Activated CD8-positive, alpha-beta T cell treated with anti-CD3 and anti-CD28 coated beads, Interleukin-2, amount 10 ng/mL, durations not matched to agents 7 days and 5 days (primary cell): ENCODE measurements around the gene APLN. TPM values are rescaled to one million over a fixed set of nuclear protein-coding genes. Genes with fewer than 3 reads are reported as not detected.

Source experiments
- ATAC-seq: fragments of 150-1000 bp; cut with Tn5 transposase; one replicate; pipeline ENCODE4 v1.10.0; 2021; ENCODE audit warnings: moderate library complexity
- CTCF ChIA-PET: fragments of 350-600 bp; sonication (Branson Sonifier 250); formaldehyde crosslinking; loops from one replicate; lab custom pipeline; 2021; ENCODE audit warnings: antibody characterized with exemption; lab: Charles Lee
- POLR2A ChIA-PET: fragments of 350-600 bp; sonication (Branson Sonifier 250); formaldehyde crosslinking; loops from one replicate; lab custom pipeline; 2021; ENCODE audit warnings: antibody characterized with exemption; lab: Charles Lee
- DNase-seq: peaks from one replicate; pipeline ENCODE4 v3.0.0-alpha.2; 2020
- H3K27ac Mint-ChIP-seq: one replicate; pipeline ENCODE4 v1.8.0; 2021; ENCODE audit warnings: mild to moderate bottlenecking, mixed read lengths
- H3K27me3 Mint-ChIP-seq: one replicate; pipeline ENCODE4 v1.8.0; 2021; ENCODE audit warnings: low read depth, mixed read lengths
- H3K36me3 Mint-ChIP-seq: one replicate; pipeline ENCODE4 v1.8.0; 2021; ENCODE audit warnings: low read depth, mixed read lengths
- H3K4me1 Mint-ChIP-seq: one replicate; pipeline ENCODE4 v1.8.0; 2021; ENCODE audit warnings: low read depth, mixed read lengths
- H3K4me3 Mint-ChIP-seq: one replicate; pipeline ENCODE4 v1.8.0; 2021; ENCODE audit warnings: mild to moderate bottlenecking, mixed read lengths
- H3K9me3 Mint-ChIP-seq: one replicate; pipeline ENCODE4 v1.8.0; 2022; ENCODE audit warnings: mixed read lengths; ENCODE audit not compliant: insufficient read depth
- total RNA-seq, 2 experiments: library from RNA; stranded (reverse); gene quantifications; one replicate each; pipeline ENCODE4 v1.2.3, GENCODE V29; 2021

Gene APLN
- total RNA-seq, 2 experiments from 2014 or later: 2.1 to 2.7 TPM

DNA sequence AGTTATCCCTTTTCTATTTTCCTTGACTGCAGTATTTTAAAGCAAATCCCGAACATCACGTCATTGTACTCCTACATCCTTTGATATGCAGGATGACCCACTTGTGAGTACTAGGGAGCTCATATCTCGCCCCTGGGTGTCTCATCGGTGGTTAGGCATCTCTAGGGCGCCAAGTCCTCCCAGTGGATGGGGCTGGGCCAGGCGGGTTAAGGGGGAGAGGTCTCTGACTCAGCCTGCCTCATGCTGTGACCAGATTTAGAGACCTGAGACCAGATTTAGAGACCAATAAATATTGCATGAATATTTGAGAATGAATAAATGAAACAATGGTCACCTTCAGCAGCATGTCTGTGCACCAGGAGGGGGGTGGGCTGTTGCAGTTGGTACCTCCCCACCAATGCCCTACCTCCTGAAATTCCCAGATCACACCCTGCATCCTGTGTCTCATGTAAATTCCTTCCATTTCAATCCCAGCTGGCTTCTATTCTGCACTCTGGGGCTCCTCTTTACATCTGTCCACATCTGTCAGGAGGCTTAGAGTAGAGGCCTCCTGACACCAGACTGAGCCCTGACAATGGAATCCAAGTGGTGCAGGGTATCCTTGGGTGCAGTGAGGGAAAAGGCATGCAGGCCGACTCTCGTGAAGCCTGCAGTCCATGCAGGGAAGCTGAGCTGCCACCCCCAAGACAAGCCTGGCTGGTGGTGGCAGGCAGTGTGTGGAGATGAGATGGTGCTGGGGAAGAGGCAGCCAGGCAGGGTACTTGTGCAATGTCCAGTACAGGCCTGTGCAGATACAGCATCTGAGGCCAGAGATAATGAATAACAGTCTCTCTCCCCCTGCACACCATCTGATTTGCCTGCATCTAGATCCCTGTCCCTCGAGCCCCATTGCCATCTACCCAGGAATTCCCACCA, 5.2 kb downstream of the APLN start:
- Mint-ChIP-seq H3K4me1 (no peaks in the 10 kb centered on the region), H3K36me3 (no peaks in the 10 kb centered on the region), H3K27me3 (peaks cover 7% of the 10 kb centered on the region), H3K27ac (no peak overlapping the region), H3K9me3 (no peaks in the 10 kb centered on the region), H3K4me3 (no peak overlapping the region)
- ChIA-PET POLR2A (no interaction called here), CTCF (no interaction called here)
- ATAC-seq (no peak), DNase-seq (no peak)

DNA sequence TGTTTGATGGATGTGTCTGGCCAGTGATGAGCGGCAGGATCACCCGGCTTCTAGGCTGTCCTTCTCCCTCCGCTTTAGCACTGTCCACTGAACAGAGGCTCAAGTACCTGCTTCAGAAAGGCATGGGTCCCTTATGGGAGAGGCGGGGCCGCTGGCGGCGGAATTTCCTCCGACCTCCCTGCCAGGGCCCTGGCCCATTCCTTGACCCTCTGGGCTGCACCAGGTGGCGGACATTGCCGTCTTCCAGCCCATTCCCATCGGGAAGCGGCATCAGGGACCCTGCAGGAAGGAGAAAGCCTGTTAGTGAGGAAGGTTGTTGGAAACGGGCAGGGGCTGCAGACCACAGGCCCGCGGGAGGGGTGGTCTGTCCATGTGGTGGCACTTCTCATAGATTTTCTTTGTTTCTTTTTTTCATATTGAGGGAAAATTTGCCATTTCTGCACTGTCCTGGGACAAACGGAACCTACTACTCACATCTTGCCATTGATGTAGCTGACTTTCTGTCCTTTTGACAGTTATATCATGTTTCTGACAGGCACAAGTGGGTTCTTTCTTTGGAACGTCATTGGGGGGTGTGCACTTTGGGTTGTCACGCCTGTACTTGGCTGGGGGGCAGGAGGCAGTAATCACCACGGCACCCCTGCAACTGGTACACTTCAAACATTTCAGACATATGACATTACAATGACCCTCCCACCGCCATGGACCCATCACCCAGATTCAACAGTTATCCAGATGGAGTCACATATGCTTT, 6.1 kb downstream of the APLN start:
- Mint-ChIP-seq H3K4me3 (no peak overlapping the region), H3K27me3 (peaks cover 7% of the 10 kb centered on the region), H3K27ac (no peak overlapping the region), H3K4me1 (no peaks in the 10 kb centered on the region), H3K36me3 (no peaks in the 10 kb centered on the region), H3K9me3 (no peaks in the 10 kb centered on the region)
- POLR2A ChIA-PET: no interaction called here
- ATAC-seq: no peak
- DNase-seq: no peak
- CTCF ChIA-PET: no interaction called here

DNA sequence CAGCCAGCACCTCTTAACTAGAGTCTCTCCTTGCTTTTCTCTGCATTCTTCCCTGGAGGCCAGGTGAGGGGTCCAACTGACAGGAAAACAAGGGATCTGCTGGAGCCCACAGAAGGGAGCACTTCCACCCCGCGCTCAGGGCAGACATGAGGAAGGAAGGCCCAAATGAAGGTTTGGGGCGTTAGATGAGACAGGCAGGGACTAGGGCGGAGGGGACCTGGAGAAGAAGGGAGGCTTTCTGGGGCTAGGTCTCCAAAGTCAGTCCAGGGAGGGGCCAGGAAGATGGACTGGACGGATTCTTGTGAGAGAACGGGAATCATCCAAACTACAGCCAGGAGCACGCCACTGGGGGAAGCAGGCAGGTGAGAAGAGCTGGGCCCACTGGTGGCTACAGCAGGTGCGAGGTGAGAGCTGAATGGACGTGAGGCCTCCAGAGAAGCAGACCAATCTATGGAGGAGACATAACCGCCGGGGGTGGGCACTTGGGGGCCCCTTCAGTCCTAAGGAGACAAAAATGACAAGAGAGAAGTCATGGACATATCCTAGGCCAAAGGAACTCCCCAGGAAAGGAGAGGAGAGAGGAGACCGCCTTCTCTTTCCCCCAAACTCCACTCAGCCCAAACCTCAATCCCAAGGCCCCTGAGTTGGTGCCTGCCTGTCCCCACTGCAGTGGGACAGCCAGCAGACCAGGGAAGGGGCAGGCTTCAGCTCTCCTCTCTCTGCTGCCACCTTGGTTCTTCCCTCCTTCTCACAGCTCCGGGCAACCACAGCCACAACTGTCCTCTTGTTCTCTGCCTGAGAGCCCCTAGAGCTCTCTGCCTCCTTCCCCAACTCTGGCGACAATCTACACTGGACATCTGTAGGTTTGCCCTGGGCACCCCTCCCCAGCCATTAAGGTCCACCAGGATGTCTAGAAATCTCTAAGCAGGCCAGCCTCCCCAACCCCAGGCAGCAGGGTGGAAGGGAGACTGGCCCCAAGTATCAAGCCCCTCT, 7.0 kb downstream of the APLN start:
- no peak for ATAC-seq
- Mint-ChIP-seq H3K27me3 (peaks cover 6% of the 10 kb centered on the region), H3K36me3 (no peaks in the 10 kb centered on the region), H3K9me3 (no peaks in the 10 kb centered on the region), H3K4me3 (no peak overlapping the region), H3K4me1 (no peaks in the 10 kb centered on the region), H3K27ac (no peak overlapping the region)
- ChIA-PET POLR2A (no interaction called here), CTCF (no interaction called here)
- no peak for DNase-seq

DNA sequence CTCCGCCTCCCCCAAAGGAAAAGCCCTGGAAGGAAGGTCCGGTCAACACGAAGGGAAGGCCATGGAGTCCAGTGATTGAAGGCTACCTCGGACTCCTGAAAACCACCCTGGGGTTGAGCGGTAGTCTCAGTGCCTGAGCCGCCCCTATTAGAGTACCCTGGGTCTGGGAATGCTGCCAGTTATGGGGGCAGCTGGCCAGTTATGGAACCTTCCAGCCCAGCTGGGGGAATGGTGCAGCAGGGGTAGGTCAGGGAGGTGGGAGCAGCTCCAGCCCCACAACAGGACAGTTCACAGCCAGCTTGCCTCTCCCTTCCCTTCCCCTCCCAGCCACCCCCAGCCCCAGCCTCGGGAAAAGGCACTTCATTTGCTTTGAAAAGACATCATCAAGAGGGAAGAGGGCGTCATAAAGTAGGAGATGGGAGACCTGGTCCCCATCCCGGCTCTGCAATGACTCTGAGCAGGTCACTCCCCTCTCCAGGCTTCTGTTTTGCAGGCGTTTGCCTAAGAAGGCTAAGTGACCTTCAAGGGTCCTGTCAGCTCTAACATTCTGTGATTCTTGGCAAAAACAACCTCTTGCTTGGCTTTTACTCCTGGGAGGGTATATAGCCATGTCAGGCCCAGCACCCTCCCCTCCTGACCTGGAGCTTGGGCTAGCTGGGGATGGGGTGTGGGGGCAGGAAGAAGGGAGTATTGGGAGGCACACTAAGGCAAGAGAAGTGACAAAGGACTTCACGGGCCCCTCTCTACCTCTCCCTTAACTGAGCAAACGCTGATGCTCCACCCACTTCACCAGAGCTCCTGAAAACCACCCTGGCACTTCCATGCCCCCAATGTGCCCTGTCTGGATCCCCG, 8.0 kb downstream of the APLN start:
- CTCF ChIA-PET: no interaction called here
- Mint-ChIP-seq H3K4me1 (no peaks in the 10 kb centered on the region), H3K9me3 (no peaks in the 10 kb centered on the region), H3K36me3 (no peaks in the 10 kb centered on the region), H3K27me3 (peaks cover 4% of the 10 kb centered on the region), H3K27ac (no peak overlapping the region), H3K4me3 (no peak overlapping the region)
- no peak for ATAC-seq
- no peak for DNase-seq
- POLR2A ChIA-PET: no interaction called here

DNA sequence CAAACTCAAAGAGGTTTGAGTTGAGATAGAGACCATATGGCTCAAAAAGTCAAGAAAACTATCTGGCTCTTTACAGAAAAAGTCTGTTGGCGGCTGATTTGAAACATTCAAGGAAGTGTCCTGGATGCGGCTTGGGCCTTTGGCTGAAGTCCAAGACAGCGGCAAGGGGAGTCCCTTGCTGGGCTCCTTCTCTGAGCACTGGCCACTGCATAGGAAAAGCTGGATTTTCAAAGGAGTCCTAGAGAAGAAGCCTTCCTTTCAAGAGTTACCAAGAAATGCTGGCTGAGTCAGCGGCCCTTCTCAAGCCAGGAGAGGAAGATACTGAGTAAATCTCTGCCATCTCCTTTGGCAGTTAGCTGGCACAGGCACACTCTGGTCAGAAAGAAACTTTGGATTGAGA, 12.1 kb downstream of the APLN start:
- CTCF ChIA-PET: no interaction called here
- ATAC-seq (no peak), DNase-seq (no peak)
- Mint-ChIP-seq H3K9me3 (no peaks in the 10 kb centered on the region), H3K27ac (no peak overlapping the region), H3K36me3 (no peaks in the 10 kb centered on the region), H3K4me1 (peaks cover 7% of the 10 kb centered on the region), H3K27me3 (peaks cover 6% of the 10 kb centered on the region), H3K4me3 (no peak overlapping the region)
- POLR2A ChIA-PET: no interaction called here

DNA sequence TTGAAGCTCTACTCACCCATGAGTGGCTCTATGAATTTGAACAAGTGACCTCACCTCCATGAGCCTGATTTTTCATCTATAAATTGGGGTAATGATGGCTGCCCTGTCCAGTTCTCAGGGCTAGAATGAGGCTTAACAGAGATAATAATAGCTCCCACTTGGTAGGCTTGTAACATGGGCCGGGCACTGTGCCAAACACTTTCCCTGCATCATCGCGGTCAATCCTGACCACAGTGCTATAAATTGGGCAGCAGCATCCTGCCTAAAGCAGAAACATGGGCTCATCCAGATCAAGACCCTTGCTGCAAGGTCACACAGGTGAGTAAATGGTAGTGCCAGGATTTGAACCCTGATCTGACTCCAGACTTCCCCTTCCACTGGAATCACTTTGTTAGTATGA, 12.8 kb downstream of the APLN start:
- Mint-ChIP-seq H3K9me3 (no peaks in the 10 kb centered on the region), H3K4me3 (no peak overlapping the region), H3K36me3 (no peaks in the 10 kb centered on the region), H3K27ac (no peak overlapping the region), H3K27me3 (peaks cover 6% of the 10 kb centered on the region), H3K4me1 (peaks cover 12% of the 10 kb centered on the region)
- ATAC-seq (no peak), DNase-seq (no peak)
- CTCF ChIA-PET: interaction anchor here (1.3 kb wide), 1 partner anchor 84 kb away, joined by 7 read pairs; no protein-coding TSS in a partner anchor
- POLR2A ChIA-PET: no interaction called here

DNA sequence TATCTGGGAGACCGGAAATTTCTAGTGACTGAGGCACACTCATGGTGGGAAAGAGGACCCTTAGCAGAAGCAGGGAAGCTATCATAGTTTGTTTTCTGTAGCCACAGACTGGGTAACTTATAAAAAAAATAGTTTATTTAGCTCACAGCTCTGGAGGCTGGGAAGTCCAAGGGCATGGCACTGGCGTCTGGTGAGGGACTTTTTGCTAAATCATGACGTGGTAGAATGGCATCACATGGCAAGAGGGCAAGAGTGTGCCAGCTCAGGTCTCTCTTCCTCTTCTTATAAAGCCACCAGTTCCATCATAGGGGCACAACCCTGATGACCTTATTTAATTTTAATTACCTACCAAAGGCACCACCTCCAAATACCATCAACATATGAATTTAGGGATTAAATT, 13.3 kb downstream of the APLN start:
- Mint-ChIP-seq H3K27me3 (peaks cover 6% of the 10 kb centered on the region), H3K36me3 (no peaks in the 10 kb centered on the region), H3K4me1 (peaks cover 12% of the 10 kb centered on the region), H3K9me3 (no peaks in the 10 kb centered on the region), H3K4me3 (no peak overlapping the region), H3K27ac (no peak overlapping the region)
- ChIA-PET CTCF (interaction anchor here (1.3 kb wide), 1 partner anchor 85 kb away, joined by 7 read pairs; no protein-coding TSS in a partner anchor), POLR2A (no interaction called here)
- ATAC-seq: no peak
- DNase-seq: no peak

DNA sequence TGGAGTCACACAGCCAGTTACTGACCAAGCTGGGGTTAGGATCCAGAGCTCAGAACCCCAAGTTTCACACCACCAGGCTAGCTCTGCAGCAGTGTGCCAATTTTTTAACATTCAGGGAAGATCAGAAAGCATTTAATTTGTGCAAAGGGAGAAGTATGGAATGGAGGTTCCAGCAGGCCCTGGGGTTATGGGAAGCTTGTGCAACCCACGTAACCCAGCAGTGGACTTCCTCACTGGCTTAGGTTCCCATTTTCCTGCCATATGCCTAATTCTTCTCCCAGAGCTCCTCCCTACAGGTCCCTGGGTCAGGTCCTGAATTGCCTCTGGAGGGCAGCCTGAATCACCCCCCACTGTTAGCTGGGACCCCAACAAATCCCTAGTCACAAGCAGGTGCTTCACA, 14.0 kb downstream of the APLN start:
- CTCF ChIA-PET: interaction anchor here (0.8 to 1.7 kb wide), 4 partner anchors 85 to 118 kb away, joined by 3 to 7 read pairs (median 6); no protein-coding TSS in a partner anchor
- Mint-ChIP-seq H3K4me1 (peaks cover 12% of the 10 kb centered on the region), H3K4me3 (no peak overlapping the region), H3K36me3 (no peaks in the 10 kb centered on the region), H3K9me3 (no peaks in the 10 kb centered on the region), H3K27me3 (peaks cover 6% of the 10 kb centered on the region), H3K27ac (no peak overlapping the region)
- POLR2A ChIA-PET: interaction anchor here (1.0 kb wide), 1 partner anchor 141 kb away, joined by 3 read pairs; no protein-coding TSS in a partner anchor
- ATAC-seq (no peak), DNase-seq (no peak)

DNA sequence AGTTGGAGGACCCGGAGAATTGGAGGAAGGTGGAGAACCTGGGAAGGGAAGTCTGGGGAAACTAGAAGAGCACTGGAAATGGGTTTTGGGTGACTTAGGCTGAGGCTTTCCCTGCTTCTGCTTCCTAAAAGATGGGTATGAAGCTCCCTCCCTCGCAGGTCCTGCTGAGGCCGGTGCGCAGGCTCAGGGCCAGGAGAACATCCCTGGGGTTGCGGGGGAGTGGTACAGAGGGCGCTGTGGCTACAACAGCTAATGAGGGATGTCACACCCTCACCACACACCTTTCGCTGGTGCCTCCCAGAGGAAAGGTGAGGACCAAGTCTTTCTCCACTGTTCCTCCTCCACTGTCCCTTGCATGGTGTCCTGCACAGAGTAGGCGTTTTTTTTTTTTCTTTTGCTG, 15.8 kb downstream of the APLN start:
- ATAC-seq: no peak
- Mint-ChIP-seq H3K27me3 (peaks cover 5% of the 10 kb centered on the region), H3K4me3 (no peak overlapping the region), H3K27ac (no peak overlapping the region), H3K9me3 (no peaks in the 10 kb centered on the region), H3K4me1 (peaks cover 12% of the 10 kb centered on the region), H3K36me3 (no peaks in the 10 kb centered on the region)
- CTCF ChIA-PET: interaction anchor here (0.7 to 4.3 kb wide), 6 partner anchors 87 to 422 kb away, joined by 3 to 32 read pairs (median 10); no protein-coding TSS in a partner anchor
- POLR2A ChIA-PET: interaction anchor here (0.6 kb wide), 1 partner anchor 194 kb away, joined by 3 read pairs; no protein-coding TSS in a partner anchor
- no peak for DNase-seq

DNA sequence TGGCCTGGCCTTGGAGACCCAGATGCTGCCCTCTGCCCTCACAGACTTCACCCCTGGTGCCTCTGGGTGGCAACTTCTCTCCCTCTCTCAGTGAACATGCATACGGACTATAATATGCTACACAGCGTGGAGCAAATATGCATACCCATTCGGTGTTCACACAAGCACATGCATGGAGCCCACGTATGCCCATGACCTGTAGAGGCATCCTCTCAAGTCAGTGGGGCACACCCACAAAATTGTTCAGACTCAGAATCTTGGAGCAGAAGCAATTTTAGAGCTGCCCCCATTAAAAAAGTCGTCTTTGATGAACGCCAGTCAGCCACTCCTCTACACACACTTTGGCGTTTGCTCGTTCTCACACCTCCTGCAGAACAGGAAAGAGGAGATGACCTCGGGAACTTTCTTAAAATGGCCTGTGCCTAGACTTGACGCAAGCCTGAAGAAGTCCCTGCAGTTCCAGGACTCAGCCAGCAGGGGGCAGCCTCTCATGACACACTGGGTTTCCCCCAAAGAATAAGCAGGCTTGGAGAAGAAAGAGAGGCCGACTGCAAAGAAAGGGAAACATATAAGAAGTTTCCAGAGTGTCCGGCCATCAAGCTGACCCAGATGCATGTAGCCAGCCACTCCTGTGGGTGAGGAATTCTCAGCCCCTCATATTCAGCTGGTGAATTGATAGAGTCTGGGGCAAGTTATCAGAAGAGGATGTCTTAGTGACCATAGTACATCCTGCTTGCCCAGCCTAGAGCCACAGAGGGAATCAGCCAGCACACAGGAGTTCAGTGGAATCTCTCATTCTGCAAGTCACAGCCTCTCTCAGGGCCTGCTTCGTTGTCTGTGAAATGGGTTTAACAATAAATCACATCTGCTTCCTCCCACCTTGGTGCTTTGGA, 17.3 kb downstream of the APLN start:
- Mint-ChIP-seq H3K4me1 (peaks cover 12% of the 10 kb centered on the region), H3K36me3 (no peaks in the 10 kb centered on the region), H3K27me3 (peaks cover 3% of the 10 kb centered on the region), H3K4me3 (no peak overlapping the region), H3K9me3 (no peaks in the 10 kb centered on the region), H3K27ac (no peak overlapping the region)
- POLR2A ChIA-PET: no interaction called here
- CTCF ChIA-PET: interaction anchor here (0.6 to 4.3 kb wide), 14 partner anchors 10 to 423 kb away, joined by 3 to 32 read pairs (median 6); partner anchors contain the start of gene APLN
- ATAC-seq: peak; percentile 86
- peak; percentile 78 for DNase-seq
